ENCODE data around the gene ZNF333.

Gene ZNF333

GRCh38 chr19:14689598-14690503 is at the start of gene ZNF333:
Gene ZNF333 (plus strand): TSS chr19:14690048. CDS start chr19:14693492, 3,444 bp downstream.
- DNase-seq (ENCODE audit: low spot score): peak; percentile 94

DNA sequence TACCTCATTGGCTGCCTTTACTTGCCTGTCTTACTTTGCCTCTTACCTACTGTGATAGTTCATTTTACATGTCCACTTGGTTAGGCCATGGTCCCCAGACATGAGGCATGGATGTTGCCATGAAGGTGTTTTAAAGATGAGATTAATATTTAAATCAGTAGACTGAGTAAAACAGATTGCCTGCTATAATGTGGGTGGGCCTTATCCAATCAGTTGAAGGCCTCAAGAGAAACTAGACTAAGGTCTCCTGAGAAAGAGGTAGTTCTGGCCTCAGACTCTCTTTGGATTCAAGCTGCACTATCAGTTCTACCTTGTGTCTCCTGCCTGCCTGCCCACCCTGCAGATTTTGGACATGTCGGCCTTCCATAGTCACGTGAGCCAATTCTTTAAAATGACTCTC is 41.3 kb upstream of the ZNF333 start:
- DNase-seq (ENCODE audit: low spot score): no peak

- DNase-seq (ENCODE audit: low spot score): no peak
Observed at GRCh38 chr19:14649020-14649419, 40.8 kb upstream of the ZNF333 start.

DNA sequence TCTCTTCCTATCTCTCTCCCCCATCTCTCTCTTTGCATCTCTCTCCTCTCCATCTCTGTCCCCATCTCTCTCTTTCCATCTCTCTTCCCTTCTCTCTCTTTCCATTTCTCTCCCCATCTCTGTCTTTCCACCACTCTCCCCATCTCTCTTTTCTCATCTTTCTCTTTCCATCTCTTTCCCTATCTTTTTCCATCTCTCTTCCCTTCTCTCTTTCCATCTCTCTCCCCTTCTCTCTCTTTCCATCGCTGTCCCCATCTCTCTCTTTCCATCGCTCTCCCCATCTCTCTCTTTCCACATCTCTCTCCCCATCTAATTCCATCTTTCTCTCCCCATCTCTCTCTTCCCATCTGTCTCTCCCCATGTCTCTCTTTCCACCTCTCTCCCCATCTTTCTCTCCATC is 39.7 kb upstream of the ZNF333 start:
- DNase-seq (ENCODE audit: low spot score): no peak

GRCh38 chr19:14654786-14655560 is 34.9 kb upstream of the ZNF333 start:
- no peak for DNase-seq (ENCODE audit: low spot score)

DNA sequence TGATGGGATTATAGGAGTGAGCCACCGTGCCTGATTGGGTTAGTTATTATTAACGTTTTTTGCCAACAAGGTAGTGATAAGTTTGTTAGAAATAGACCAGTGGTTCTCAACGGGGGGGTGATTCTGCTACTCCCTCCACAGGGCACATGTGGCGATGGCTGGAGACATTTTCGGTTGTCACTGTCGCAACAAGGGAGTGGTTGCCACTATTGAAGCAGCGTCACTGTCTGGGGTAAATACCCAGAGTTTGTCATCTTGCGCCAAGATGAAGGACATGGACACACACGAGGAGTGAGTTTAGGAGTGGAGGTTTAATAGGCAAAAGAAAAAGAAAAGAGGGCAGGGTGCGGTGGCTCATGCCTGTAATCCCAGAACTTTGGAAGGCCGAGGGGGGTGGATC is 34.1 kb upstream of the ZNF333 start:
- DNase-seq (ENCODE audit: low spot score): no peak

DNA sequence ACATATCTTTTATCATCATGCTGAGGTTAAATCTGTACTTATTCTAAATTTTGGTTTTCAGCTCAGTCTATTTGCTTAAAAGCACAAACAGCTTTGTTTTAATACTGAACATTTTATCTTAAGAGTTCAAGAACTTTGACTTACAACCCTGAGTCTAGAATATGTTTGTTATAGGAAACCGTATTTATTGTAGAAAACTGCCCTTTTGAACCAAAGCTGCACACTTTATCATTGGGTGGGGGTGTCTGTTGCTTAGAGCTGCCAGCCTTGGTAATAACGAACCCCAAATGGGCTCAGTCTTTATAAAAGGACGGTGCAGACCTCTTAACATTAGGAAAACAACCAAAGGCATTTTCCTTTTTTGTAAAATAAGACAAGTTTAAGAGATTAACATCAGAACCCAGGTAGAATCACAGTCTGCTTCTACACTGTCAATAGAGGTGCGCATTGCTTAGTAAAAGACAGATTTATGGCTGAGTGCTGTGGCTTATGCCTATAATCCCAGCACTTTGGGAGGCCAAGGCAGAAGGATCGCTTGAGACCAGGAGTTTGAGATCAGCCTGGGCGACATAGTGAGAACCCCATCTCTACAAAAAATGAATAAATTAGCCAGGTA is 29.9 kb upstream of the ZNF333 start:
- no peak for DNase-seq (ENCODE audit: low spot score)

DNA sequence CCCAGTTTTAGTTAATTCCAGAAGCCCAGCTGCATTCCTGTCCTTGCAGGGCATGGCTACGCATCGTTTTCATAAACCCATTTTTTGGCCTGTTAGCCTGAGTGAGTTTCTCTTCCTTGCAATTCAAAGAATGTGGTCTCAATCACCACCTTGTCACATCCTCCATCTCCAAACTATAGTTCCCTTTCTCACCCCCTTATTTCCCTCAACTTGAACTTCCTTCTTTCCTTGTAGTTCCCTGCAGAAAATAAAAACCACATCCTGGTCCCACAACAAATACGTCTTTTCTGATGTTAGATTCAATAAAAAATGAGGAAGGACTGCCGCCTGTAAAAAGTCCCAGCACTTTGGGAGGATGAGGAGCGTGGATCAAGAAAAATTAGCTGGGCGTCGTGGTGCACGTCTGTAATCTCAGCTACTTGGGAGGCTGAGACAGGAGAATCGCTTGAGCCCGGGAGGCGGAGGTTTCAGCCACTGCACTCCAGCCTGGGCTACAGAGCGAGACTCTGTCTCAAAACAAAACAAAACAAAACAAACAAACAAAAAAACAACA is 28.4 kb upstream of the ZNF333 start:
- no peak for DNase-seq (ENCODE audit: low spot score)

DNA sequence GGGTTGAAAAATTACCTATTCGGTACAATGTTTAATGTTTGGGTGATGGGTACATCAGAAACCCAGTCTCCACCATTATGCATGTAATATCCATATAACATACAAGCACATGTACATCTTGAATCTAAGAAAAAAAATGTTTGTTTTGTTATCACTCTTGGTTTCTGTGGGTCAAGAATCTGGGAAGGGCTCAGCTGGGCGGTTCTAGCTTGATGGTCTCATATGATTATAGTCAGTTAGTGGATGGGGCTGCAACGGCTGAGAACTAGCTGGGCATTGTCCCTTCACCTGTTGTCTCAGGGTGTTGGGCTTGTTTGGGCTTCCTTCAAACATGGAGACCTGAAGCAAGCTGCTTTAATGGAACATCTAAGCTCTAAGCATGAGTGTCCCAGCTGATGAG is 19.9 kb upstream of the ZNF333 start:
- no peak for DNase-seq (ENCODE audit: low spot score)

GRCh38 chr19:14670408-14670807 is 19.4 kb upstream of the ZNF333 start:
- DNase-seq (ENCODE audit: low spot score): no peak

DNA sequence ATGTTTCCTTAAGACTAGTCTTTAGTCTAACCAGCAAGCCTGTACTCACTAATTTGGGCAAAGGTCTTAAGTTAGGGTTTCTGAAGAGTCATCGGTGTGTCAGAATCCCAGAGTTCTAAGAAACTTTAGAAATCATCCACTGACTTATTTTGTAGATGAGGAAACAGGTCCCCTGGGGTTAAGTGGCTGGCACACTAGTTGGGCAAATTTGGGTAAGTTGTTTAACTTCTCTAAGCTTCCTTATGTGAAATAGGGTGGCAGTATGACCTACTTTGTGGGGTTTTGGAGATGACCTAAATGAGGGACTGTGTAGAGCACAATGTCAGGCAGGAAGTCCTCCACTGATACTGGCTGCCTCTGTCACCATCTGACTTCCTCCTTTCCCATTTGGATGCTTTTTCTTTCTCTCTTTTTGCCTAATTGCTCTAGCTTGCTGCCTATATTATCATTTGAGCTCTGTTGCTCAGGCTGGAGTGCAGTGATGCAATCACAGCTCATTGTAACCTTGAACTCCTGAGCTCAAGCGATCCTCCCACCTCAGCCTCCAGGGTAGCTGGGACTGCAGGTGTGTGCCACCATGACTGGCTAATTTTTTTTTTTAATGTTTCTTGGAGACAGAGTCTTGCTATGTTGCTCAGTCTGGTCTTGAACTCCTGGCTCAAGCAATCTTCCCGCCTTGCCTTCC is 17.5 kb upstream of the ZNF333 start:
- no peak for DNase-seq (ENCODE audit: low spot score)

DNA sequence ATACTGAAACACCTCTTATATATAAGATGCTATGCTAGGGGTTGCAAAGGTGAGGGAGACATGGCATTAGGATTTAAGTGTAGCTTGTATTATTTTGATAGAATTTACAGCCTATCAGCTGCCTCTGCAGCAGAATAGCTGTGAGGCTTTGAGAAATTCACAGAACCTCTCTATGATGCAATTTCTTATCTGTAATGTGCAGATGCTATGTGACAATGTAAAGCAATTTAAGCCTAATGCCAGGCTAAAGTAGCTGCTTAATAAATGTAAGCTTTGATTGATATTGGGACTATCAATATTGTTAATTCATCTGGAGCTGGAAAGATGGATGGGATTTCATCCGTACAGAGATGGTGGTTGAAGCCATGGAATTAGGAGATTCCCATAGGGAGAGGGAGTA is 16.8 kb upstream of the ZNF333 start:
- DNase-seq (ENCODE audit: low spot score): no peak

DNA sequence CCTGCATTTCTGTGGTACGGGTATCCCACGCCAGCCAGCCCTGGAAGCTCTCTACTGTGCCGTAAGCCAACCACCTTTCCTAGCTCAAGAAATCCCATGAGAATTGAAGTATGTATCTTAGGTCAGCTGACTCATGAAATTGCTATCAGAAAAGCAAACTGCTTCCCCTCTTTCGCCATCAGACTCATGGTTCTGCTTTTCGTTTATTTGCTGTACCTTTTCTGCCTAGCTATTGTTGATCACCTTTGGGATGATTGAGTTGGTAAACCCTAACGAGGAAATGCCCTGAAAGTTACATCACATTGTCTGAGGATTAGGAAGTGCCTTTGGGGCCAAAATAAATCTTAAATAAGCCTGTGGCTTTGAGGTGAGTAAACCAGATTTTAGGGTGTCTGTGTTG is 15.1 kb upstream of the ZNF333 start, which contains the start of gene ADGRE3:
Gene ADGRE3 (minus strand): TSS at position 81 of the 400 bp plus-strand sequence. CDS start 74 bp downstream, at position 7.
- no peak for DNase-seq (ENCODE audit: low spot score)

DNA sequence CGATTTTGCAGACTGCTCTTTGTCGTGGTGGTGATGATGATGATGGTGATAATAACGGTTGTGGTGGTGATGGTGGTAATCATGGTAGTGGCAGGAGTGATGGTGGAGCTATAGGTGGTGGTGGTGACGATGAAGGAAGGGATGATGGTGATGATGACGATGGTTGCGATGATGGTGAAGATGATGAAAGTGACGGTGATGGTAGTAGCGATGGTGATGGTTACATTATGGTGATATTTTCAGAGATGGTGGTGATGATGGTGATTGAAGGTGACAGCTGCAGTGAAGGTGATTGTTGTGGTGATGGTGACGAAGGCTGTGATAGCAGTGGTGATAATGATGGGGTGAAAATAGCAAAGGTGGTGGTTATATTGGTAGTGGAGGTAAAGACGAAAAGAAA is 13.1 kb upstream of the ZNF333 start:
- DNase-seq (ENCODE audit: low spot score): no peak

DNA sequence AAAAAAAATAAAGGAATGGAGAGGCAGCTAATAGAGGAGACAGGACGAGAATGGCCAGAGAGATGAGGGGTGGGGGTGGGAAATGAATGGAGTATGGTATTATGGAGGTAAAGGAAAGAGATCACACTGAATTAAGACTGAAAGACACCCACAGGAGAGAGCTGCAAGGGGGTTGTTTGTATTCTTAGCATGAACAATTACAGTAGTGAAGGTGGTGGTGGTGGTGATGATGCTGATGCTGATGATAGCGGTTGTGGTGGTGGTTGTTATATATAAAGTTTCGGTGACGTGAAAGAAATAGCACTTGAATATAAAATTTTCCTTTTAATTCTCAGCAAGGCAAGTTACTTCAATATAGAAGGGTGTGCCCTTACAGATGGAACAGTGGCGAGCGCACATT is 12.4 kb upstream of the ZNF333 start:
- DNase-seq (ENCODE audit: low spot score): no peak

DNA sequence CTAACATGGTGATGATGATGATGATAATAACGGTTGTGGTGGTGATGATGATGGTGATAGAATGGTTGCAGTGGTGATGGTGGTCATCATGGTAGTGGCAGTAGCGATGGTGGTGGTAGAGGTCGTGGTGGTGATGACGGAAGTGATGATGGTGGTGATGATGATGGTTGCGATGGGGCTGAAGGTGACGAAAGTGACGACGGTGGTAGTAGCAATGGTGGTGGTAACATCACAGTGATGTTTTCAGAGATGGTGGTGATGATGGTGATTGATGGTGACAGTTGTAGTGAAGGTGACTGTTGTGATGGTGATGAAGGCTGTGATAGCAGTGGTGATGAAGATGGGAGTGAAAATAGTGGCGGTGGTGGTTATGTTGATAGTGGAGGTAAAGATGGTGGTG is 11.6 kb upstream of the ZNF333 start:
- no peak for DNase-seq (ENCODE audit: low spot score)

- no peak for DNase-seq (ENCODE audit: low spot score)
Observed at GRCh38 chr19:14682084-14682483, 7.8 kb upstream of the ZNF333 start.

DNA sequence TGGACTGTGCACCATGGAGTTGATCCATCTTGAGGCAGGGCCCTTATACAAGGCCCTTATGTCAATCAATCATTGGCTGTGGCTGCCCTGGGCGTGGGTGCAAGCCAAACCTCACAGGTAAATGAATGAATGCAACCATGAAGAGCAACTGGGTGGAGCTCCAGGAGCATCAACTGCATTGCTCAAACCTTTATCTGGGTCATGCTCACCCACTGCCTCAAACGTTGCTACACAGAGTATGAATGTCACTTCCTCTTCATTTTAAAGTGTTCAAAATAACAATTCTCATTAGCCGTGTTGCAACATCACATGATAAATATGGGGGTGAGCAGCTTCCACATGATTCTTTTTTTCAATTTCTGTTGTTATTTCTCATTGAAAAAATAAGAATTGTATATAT is 6.4 kb upstream of the ZNF333 start:
- DNase-seq (ENCODE audit: low spot score): no peak

DNA sequence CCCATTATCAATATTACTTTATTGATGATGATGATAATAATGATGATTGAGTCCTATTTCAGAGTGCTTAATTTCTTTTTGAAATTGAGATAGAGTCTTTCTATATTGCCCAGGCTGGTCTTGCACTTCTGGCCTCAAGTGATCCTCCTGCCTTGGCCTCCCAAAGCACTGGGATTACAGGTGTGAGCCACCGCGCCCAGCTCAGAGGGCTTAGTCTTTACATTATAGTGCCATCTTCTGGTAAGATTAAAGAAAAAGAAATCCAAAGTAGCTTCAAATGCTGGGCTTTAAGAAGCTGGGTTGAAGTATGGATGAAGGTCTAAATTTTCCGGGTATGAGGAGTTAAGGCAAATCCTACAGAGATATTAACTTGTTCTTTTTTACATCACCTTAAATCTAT is 3.4 kb upstream of the ZNF333 start:
- DNase-seq (ENCODE audit: low spot score): no peak

DNA sequence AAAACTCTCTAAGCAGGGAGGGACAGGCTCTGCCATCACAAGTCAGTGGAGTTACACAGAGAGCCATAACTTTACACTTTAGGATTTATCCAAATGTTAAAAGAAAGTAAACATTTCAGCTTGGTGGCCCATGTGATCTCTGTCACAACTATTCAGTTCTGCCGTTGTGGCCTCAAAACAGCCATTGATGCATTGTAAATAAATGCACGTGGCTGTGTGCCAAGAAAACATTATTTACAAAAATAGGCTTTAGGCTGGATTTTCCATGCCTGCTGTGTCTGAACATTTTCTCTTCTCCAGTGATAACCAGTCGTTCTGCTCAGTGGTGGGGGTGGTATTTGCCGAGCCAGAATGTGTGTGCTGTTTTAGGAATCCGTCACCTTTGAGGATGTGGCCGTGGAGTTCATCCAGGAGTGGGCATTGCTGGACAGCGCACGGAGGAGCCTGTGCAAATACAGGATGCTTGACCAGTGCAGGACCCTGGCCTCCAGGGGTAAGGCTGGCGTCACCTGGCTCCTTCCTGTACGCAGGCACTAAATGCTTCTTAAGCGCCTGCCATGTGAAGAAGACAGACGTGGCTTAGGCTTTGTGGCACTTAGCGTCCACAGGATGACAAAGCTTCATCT is 4.9 kb downstream of the ZNF333 start:
- DNase-seq (ENCODE audit: low spot score): no peak

- no peak for DNase-seq (ENCODE audit: low spot score)
Observed at GRCh38 chr19:14695471-14695870, 5.6 kb downstream of the ZNF333 start.
